GM18526 (cell line): ENCODE measurements around the gene RIC8A.

Experiments
- POLR2A ChIP-seq: IDR thresholded peaks from 3 replicates; pipeline ENCODE4 v1.6.1; 2011; ENCODE audit not compliant: insufficient read length; ENCODE audit errors: extremely low read depth

Gene RIC8A

GRCh38 chr11:235609-235996, 28.1 kb downstream of the RIC8A start:
- no peak for TF ChIP-seq POLR2A

DNA sequence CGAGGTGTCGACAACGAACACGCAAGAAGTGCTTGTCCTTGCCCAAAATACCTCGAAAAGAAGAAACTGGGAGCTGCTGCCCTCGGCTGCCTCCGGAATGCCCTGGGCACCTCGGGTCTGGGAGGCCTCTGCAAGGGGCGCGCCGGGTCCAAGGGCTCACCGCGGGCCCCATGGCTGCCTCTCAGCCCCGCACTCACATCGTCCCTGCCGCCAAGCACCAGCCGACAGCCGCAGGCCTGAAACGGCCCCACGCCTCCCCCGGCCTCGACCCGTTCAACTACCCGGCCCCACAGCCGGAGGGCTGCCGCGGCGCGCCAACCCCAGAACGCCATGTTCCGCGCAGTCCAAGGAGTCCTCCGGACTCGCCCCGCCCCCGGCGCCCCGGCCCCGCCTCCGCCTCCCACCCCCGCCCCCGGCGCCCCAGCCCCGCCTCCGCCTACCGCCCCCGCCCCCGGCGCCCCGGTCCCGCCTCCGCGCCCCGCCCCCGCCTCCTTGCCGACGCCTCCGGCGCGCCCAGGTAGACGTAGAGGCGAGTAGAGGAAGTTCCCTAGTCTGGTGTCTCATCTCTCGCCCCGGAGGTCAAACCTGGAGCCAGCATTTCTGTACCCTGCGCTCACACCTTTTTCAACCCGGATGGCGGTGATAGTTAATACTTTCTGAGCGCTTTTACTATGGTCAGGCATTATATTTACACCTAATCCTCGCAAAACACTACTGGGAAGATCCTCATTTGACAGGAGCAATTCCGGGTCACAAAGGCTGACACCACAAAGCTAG, 28.7 kb downstream of the RIC8A start, which contains the start of gene SIRT3:
TSS of gene SIRT3 (minus strand) at position 346 of the 777 bp plus-strand sequence. CDS start at position 332, 14 bp downstream.
- peak; percentile 69 for TF ChIP-seq POLR2A

GRCh38 chr11:236774-237767, 29.6 kb downstream of the RIC8A start, which contains the start of gene PSMD13:
TSS of gene PSMD13 (plus strand) at chr11:236976. CDS start at chr11:237050, 74 bp downstream.
- TF ChIP-seq POLR2A: peak; percentile 70

DNA sequence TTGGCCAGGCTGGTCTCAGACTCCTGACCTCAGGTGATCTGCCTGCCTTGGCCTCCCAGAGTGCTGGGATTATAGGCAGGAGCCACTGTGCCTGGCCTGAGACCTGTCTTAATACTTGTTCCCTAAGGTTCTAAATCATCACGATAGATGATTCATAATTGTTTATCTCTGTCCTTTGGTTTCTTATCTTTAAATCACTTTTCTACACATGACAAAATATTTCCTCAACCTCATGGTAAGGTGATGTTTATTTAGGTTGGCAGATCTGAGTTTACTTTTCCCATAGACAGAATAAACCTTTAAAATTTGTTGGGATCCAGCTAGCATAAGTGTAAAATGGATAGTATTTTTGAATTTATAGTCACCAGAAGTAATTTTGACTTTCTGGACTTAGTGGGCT, 32.8 kb downstream of the RIC8A start:
- TF ChIP-seq POLR2A: no peak

DNA sequence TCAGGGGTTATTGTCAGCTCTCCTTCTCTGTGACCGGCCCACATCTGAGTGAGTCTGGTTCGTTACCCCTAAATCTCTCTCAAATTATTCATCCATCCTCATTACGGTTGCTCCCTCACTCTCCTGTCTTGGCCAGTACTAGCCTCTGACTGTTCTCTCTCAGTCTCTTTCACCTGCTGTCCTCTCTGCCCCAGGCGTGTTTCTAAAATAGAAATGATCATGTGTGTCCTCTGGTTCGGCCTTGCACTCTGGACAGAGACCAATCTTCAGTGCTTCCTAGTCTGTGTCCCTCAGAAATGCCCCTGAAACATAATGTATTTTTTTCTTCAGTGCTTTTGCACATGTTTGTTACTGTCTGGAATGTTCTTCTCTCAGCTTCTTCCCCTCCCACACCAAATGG, 34.1 kb downstream of the RIC8A start:
- no peak for TF ChIP-seq POLR2A

GRCh38 chr11:244376-244775, 36.9 kb downstream of the RIC8A start:
- TF ChIP-seq POLR2A: no peak

- no peak for TF ChIP-seq POLR2A
These were observed 41.6 kb downstream of the RIC8A start for GRCh38 chr11:249062-249461.

- no peak for TF ChIP-seq POLR2A
These were observed 42.8 kb downstream of the RIC8A start for GRCh38 chr11:250274-250673.

DNA sequence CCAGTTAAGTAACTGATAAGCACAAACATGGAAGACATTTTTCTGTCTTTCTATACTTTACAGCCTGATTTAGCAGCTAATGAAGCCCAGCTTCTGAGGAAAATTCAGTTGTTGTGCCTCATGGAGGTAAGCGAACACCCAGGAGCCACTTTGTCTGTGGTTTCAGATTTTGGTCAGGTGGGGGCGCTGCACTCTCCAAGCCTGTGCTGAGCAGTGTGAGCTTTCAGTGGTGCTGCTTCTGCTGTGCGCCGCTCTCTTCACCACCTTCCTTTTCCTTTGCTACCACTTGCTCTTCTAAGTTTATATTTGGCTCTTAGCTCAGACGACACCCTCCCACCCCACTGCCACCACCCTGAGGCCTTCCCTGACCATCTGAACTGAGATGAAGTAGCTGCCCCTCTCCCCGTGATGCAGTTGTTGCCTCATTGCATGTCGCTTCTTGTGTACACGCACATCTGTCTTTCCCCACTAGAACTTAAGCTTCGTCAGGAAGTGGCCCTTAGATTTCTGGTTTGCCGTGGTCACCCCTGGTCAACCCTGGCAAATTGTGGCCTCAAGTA, 43.3 kb downstream of the RIC8A start:
- no peak for TF ChIP-seq POLR2A

DNA sequence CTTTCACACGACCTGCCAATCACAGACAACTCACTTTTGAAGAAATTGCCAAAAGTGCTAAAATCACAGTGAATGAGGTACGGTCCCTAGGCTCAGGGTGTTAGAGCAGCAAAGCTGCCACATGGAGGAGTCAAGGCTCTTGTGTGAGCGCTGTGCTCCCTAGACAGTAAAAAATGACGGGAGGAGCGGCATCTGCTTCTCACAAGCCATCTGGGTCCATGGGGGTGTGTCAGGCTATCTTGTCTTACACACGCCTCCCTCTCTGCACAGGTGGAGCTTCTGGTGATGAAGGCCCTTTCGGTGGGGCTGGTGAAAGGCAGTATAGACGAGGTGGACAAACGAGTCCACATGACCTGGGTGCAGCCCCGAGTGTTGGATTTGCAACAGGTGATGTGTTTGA, 44.0 kb downstream of the RIC8A start:
- TF ChIP-seq POLR2A: no peak

DNA sequence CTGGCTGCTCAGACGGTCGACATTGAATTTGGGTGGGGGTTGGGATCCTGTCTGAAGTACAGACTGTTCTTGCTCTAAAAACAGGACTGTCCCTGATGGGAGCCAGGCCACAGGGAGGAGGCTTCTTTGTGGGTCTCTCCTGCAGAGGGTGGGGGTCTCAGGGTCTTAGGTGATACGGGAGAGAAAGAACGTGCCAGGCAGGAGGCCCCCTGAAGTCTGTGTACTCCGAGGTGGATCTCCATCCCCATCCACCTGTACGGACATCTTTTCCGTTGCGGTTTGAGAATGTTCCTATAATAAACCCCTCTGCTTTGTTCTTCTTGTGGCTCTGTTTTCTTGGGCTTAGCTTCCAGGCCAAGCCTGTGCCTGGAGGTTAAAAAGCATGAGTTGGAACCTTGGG, 45.2 kb downstream of the RIC8A start:
- TF ChIP-seq POLR2A: no peak

DNA sequence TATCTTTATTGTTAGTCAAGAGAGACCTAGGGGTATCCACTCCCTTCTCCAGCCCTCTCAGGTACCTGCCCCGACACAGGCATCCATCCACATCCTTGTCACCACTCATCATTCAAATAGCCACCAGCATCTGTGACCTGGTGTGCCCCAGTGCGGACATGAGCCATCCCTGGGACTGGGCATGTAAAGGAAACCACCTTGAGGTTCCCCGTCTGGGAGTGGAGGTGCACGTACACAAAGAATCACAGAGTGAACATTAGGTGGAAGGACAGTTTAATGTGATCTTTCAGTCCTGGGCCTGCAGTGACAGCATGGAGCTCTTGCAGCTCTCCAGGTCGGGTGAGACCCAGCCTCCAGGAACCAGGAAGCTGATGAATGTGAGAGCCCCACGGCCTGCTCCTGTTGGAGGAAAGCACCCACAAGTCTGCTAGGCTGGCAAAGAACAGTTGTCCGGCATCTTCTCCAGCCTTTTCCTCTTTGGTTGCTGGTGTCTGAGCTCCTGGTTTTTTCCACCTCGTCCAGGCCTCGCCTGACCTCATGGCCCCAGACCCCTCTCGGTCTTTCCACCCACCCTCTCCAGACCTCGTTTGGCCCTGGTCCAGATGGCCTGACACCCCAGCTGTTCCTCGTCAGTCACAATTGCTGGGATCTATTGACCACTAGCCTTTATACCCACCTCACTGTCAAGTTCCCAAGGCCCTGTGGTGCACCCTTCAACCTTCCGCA, 45.8 kb downstream of the RIC8A start:
- TF ChIP-seq POLR2A: no peak

DNA sequence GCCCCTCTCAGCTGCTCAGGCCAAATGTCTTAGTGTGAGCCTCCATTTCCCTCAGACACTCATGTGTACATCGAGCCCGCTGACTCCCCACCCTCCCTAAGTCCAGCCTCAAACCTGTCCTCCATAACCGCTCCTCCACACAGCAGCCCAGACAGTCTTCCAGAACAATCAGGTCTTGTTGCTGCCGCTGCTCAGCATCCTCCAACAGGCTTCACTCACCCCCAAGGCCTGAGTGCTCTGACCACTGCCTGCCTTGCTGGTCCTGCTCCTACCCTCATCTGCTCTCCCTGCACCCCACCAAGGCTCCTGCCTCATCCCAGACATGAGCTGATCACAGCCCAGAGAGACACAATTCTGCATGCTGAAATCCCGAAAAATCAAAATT, 46.4 kb downstream of the RIC8A start:
- no peak for TF ChIP-seq POLR2A

DNA sequence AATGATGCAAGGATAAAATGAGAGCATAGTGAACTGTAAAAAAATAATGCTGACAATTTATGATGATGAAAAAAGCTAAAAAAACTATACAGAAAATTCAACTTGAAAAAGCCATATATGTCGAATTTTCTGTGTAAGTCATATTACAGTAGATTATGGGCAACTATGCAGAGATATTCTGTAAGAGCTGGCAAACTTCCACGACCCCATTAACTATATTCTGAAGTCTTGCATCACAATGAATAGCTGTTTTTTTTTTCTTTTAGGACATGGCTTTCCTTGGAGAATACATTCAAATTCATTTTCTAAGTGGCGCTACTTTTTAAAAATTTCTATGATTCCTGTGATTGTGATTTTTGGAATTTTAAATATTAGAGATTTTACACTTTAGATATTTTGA, 47.7 kb downstream of the RIC8A start:
- no peak for TF ChIP-seq POLR2A

- no peak for TF ChIP-seq POLR2A
These were observed 48.3 kb downstream of the RIC8A start for GRCh38 chr11:255816-256215.
